H1 (cell line): Measurements from ENCODE around the gene SH3RF3. TPM values are rescaled to one million over a fixed set of nuclear protein-coding genes. Genes with fewer than 3 reads are reported as not detected.

Experiments
- ASH2L ChIP-seq: fragments of 200-600, 300-600 bp; sonication (generic); IDR thresholded peaks from one replicate; pipeline ENCODE4 v1.7.1; 2017; ENCODE audit warnings: low read length
- BCL11A ChIP-seq, 2 experiments: IDR thresholded peaks; one replicate each; pipeline ENCODE4 v1.6.1; 2011; ENCODE audit warnings: low read depth in 2 of 2, low read length in 2 of 2, mild to moderate bottlenecking in 2 of 2
- EZH2 ChIP-seq: fragments of 200-600 bp; sonication (generic); IDR thresholded peaks from 2 replicates; pipeline ENCODE4 v1.7.1; 2012; ENCODE audit warnings: low read depth, mild to moderate bottlenecking, moderate library complexity, low read length, inconsistent platforms; ENCODE audit not compliant: severe bottlenecking
- JUND ChIP-seq: IDR thresholded peaks from 2 replicates; pipeline ENCODE4 v1.6.1; 2011; ENCODE audit warnings: mild to moderate bottlenecking, improper control_type of control experiment, low read length
- PHF8 ChIP-seq: fragments of 200-600 bp; sonication (generic); conservative IDR thresholded peaks from 2 replicates; pipeline ENCODE4 v1.7.1; 2012; ENCODE audit warnings: low read depth, mild to moderate bottlenecking, inconsistent platforms, low read length, moderate library complexity
- POLR2AphosphoS5 ChIP-seq: IDR thresholded peaks from 2 replicates; pipeline ENCODE4 v1.6.1; 2011; ENCODE audit warnings: low read depth, low read length
- SP2 ChIP-seq: IDR thresholded peaks from 2 replicates; pipeline ENCODE4 v1.6.1; 2012; ENCODE audit warnings: mild to moderate bottlenecking, low read length, inconsistent platforms
- TAF1 ChIP-seq: IDR thresholded peaks from 2 replicates; pipeline ENCODE4 v1.6.1; 2011; ENCODE audit warnings: mild to moderate bottlenecking, low read depth, low read length
- TBP ChIP-seq: IDR thresholded peaks from 2 replicates; pipeline ENCODE4 v1.6.1; 2011; ENCODE audit warnings: low read depth, low read length, improper control_type of control experiment
- TCF12 ChIP-seq: IDR thresholded peaks from 2 replicates; pipeline ENCODE4 v1.6.1; 2011; ENCODE audit warnings: low read depth, mild to moderate bottlenecking, low read length
- polyA plus RNA-seq, 7 experiments: library from polyadenylated mRNA; depleted of rRNA in 3 of 7; stranded (reverse) in 5 of 7; unstranded in 2 of 7; fragments of >200 nt in 5 of 7; fragments of 200-250 nt in 2 of 7; gene quantifications; 1 replicate in 5 of 7; 2 replicates in 1 of 7; 4 replicates in 1 of 7; pipeline versions ENCODE4 v1.2.1 to v1.2.3, GENCODE V29; 2011 to 2013; ENCODE audit warnings: missing spikeins in 2 of 7, mixed read lengths in 2 of 7
- total RNA-seq: library from RNA; stranded (reverse); fragmentation: NEBNext Ultra II Directional; extraction: Animal tissue kit (Norgen Biotek cat#: 25700); gene quantifications from 2 replicates; pipeline ENCODE4 v1.2.1, GENCODE V29; 2021

SH3RF3 gene
- total and polyA plus RNA-seq, 2 of the 8 experiments (the other 6 are each of a cell fraction or from before 2014, with no cell fraction given) = 0.11 to 0.65 TPM

DNA sequence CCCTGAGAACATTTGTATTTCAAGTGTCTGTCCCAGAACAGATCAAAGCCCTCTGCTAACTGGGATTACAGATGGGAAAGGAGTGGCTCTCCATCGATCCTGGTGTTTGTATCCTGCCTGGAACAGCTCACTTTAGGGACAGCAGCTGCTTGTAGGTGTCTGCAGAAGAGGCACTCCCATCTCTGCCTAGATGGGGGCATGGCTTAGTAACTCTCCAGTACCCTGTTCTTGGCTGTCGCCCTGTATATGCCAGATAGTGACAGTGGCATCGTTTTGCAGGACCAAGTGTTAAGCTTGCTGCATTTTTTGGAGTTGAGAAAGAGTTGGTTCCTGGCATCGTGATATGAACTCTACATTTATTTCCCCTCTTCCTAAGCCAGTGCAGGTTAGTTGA, 189.9 kb downstream of the SH3RF3 start (continued):
- TF ChIP-seq TAF1 = no peak
- TF ChIP-seq SP2 = no peak
- no peak for TF ChIP-seq PHF8
- no peak for TF ChIP-seq JUND
- no peak for TF ChIP-seq EZH2
- TF ChIP-seq BCL11A (IDR thresholded peaks at IDR 0.05; ENCODE audit: low read depth in 2 of 2, low read length in 2 of 2) = no peak
- TF ChIP-seq ASH2L = no peak
- TF ChIP-seq POLR2AphosphoS5 = no peak
- TF ChIP-seq TCF12 = no peak
- TF ChIP-seq TBP = no peak
